Sigmoid colon (tissue), 7 donors: ENCODE results near the gene NCBP2L. TPM values are rescaled to one million over a fixed set of nuclear protein-coding genes. Genes with fewer than 3 reads are reported as not detected.

Experiments used
- DNase-seq: peaks from one replicate; pipeline ENCODE4 v3.0.0-alpha.2; 2019
- H3K27ac ChIP-seq, 4 donors: fragments of 200-600 bp; sonication (generic); one replicate each; pipeline ENCODE4 v1.5.1; 2016 to 2019; ENCODE audit warnings: mild to moderate bottlenecking in 1 of 4
- H3K27me3 ChIP-seq, 3 donors: fragments of 200-600 bp; sonication (generic); one replicate each; pipeline ENCODE4 v1.5.1; 2019; ENCODE audit warnings: mild to moderate bottlenecking in 1 of 3
- H3K36me3 ChIP-seq, 4 donors: fragments of 200-600 bp; sonication (generic); one replicate each; pipeline ENCODE4 v1.5.1; 2016 to 2019
- H3K4me1 ChIP-seq, 4 donors: fragments of 200-600 bp; sonication (generic); one replicate each; pipeline ENCODE4 v1.5.1; 2017 to 2019
- H3K4me3 ChIP-seq, 4 donors: fragments of 200-600 bp; sonication (generic); one replicate each; pipeline ENCODE4 v1.5.1; 2017 to 2019; ENCODE audit warnings: mild to moderate bottlenecking in 2 of 4, moderate library complexity in 1 of 4
- H3K9me3 ChIP-seq, 4 donors: fragments of 200-600 bp in 3 of 4; sonication (generic) in 3 of 4; one replicate each; pipeline versions ENCODE4 v1.5.1 to v1.6.1; 2013 to 2019
- CTCF ChIP-seq, 4 experiments: fragments of 450-650 bp in 3 of 4; fragments of 200-600 bp in 1 of 4; IDR thresholded peaks; one replicate each; pipeline ENCODE4 v1.5.1; 2016 to 2019; ENCODE audit warnings: antibody characterized with exemption in 4 of 4, mild to moderate bottlenecking in 3 of 4, moderate library complexity in 2 of 4
- EP300 ChIP-seq, 4 donors: sonication (generic); formaldehyde crosslinking; IDR thresholded peaks; one replicate each; pipeline ENCODE4 v1.6.1; 2017; ENCODE audit warnings: antibody characterized with exemption in 4 of 4
- POLR2A ChIP-seq, 2 donors: fragments of 450-650 bp; IDR thresholded peaks; one replicate each; pipeline ENCODE4 v1.6.1; 2016; ENCODE audit warnings: antibody characterized with exemption in 2 of 2, mild to moderate bottlenecking in 2 of 2, moderate library complexity in 2 of 2
- POLR2AphosphoS5 ChIP-seq, 4 donors: sonication (generic); formaldehyde crosslinking; IDR thresholded peaks; one replicate each; pipeline ENCODE4 v1.6.1; 2017; ENCODE audit warnings: antibody characterized with exemption in 4 of 4
- WGBS, 2 donors: extraction: QIAGEN DNeasy Blood & Tissue Kit; methylation state at CpG; one replicate each; pipeline ENCODE4 v1.1.7; 2013; 5-methylcytosine and 5-hydroxymethylcytosine counted together
- intact Hi-C: fragments of 100-400 bp; cut with DNase I; formaldehyde crosslinking; loops from one replicate; pipeline ENCODE4 v1.15.1; 2023
- polyA plus RNA-seq, 3 donors: library from polyadenylated mRNA; stranded (reverse); fragments of 200-250 nt; gene quantifications; one replicate each; pipeline ENCODE4 v1.2.3, GENCODE V29; 2013
- total RNA-seq, 4 donors: library from RNA; depleted of rRNA; stranded (reverse); fragments of >200 nt; gene quantifications; one replicate each; pipeline ENCODE4 v1.1.0, GENCODE V29; 2016
- donor health status: healthy with polysubstance abuse.
- donor health status: Bipolar disorder and iron deficiency.
- donor health status: healthy.

Gene NCBP2L
- total and polyA plus RNA-seq, 7 donors, result not detected

GRCh38 chrX:107730991-107731766, 46.4 kb upstream of the NCBP2L start:
- Histone ChIP-seq H3K4me3 (no peak overlapping the region), H3K9me3 (no peaks in the 10 kb centered on the region), H3K27me3 (no peaks in the 10 kb centered on the region), H3K36me3 (no peaks in the 10 kb centered on the region), H3K27ac (peak overlapping the region; percentile 74 to 83 (median 80)), H3K4me1 (peaks cover 0 to 62% (median 52%) of the 10 kb centered on the region in 4 donors)
- intact Hi-C loops, result no loop called here
- WGBS, 2 donors, result 71 to 87% methylated on average over 9 of the region's 9 CpGs
- DNase-seq, result no peak
- TF ChIP-seq CTCF (IDR thresholded peaks at IDR 0.05) (no peak), POLR2AphosphoS5 (IDR thresholded peaks at IDR 0.05) (no peak), POLR2A (IDR thresholded peaks at IDR 0.05) (no peak), EP300 (IDR thresholded peaks at IDR 0.05) (no peak)

GRCh38 chrX:107731831-107732502, 45.6 kb upstream of the NCBP2L start:
- H3K4me1 ChIP-seq, result peaks cover 0 to 54% (median 49%) of the 10 kb centered on the region in 4 donors
- intact Hi-C loops, result no loop called here
- H3K4me3 ChIP-seq, result no peak overlapping the region
- H3K27me3 ChIP-seq, result no peaks in the 10 kb centered on the region
- WGBS, 2 donors, result 13 to 36% methylated on average over 7 of the region's 7 CpGs
- no peaks in the 10 kb centered on the region for H3K36me3 ChIP-seq
- peak overlapping the region; percentile 74 to 83 (median 80) for H3K27ac ChIP-seq
- H3K9me3 ChIP-seq, result no peaks in the 10 kb centered on the region
- TF ChIP-seq POLR2AphosphoS5 (IDR thresholded peaks at IDR 0.05) (peak in 3 of 4 donors; percentile 40 to 51 (median 46)), POLR2A (IDR thresholded peaks at IDR 0.05) (no peak), CTCF (IDR thresholded peaks at IDR 0.05) (no peak), EP300 (IDR thresholded peaks at IDR 0.05) (peak in 1 of 4 donors; percentile 27)
- peak; percentile 97 for DNase-seq

- H3K4me1 ChIP-seq, result peaks cover 0 to 48% (median 42%) of the 10 kb centered on the region in 4 donors
- H3K27me3 ChIP-seq, result no peaks in the 10 kb centered on the region
- H3K27ac ChIP-seq, result peak overlapping the region; percentile 37 to 83 (median 62)
- no peaks in the 10 kb centered on the region for H3K36me3 ChIP-seq
- TF ChIP-seq CTCF (IDR thresholded peaks at IDR 0.05), result no peak
- TF ChIP-seq EP300 (IDR thresholded peaks at IDR 0.05), result no peak
- no peak for TF ChIP-seq POLR2A (IDR thresholded peaks at IDR 0.05)
- no peak for TF ChIP-seq POLR2AphosphoS5 (IDR thresholded peaks at IDR 0.05)
- intact Hi-C loops, result no loop called here
- 31 to 75% methylated on average over 4 of the region's 4 CpGs for WGBS, 2 donors
- H3K4me3 ChIP-seq, result no peak overlapping the region
- DNase-seq, result no peak
- H3K9me3 ChIP-seq, result no peaks in the 10 kb centered on the region
Observed at GRCh38 chrX:107733686-107734085, 43.8 kb upstream of the NCBP2L start.

GRCh38 chrX:107734646-107735045, 42.9 kb upstream of the NCBP2L start:
- H3K27ac ChIP-seq, result peak overlapping the region; percentile 37 to 83 (median 45)
- no peaks in the 10 kb centered on the region for H3K36me3 ChIP-seq
- WGBS, 2 donors, result 57 to 66% methylated on average over 3 of the region's 3 CpGs
- H3K27me3 ChIP-seq, result no peaks in the 10 kb centered on the region
- TF ChIP-seq EP300 (IDR thresholded peaks at IDR 0.05), result no peak
- TF ChIP-seq CTCF (IDR thresholded peaks at IDR 0.05), result no peak
- TF ChIP-seq POLR2AphosphoS5 (IDR thresholded peaks at IDR 0.05), result no peak
- peaks cover 0 to 47% (median 37%) of the 10 kb centered on the region in 4 donors for H3K4me1 ChIP-seq
- intact Hi-C loops, result no loop called here
- no peak overlapping the region for H3K4me3 ChIP-seq
- no peaks in the 10 kb centered on the region for H3K9me3 ChIP-seq
- DNase-seq, result no peak
